Astrocyte (in vitro differentiated cells and primary cell): ENCODE results near the gene DHRS9. TPM values are rescaled to one million over a fixed set of nuclear protein-coding genes. Genes with fewer than 3 reads are reported as not detected.
A peak's percentile ranks its signal among the peaks of the same experiment; 100 is the strongest.
"Not testable (repeated sequence)": the region's sequence is repeated elsewhere in the genome, so short reads cannot be mapped to it uniquely, and the experiment has no call there.

Source experiments
- DNase-seq: peaks from one replicate; pipeline ENCODE4 v3.0.0-alpha.2; 2010; ENCODE audit warnings: low read depth
- FAIRE-seq: peaks from 2 replicates; lab custom pipeline; 2011; peaks lifted over from hg19 to GRCh38; lab: Jason Lieb, UNC
- H2AFZ ChIP-seq: 2 replicates; pipeline ENCODE4 v1.6.0; 2012; ENCODE audit warnings: low read depth, low read length, inconsistent platforms
- H3K27ac ChIP-seq: 2 replicates; pipeline ENCODE4 v1.5.1; 2011; ENCODE audit warnings: low read depth, low read length, inconsistent platforms
- H3K27me3 ChIP-seq: 2 replicates; pipeline ENCODE4 v1.6.0; 2011; ENCODE audit warnings: low read length, inconsistent platforms; ENCODE audit not compliant: insufficient read depth
- H3K36me3 ChIP-seq: 2 replicates; pipeline ENCODE4 v1.5.1; 2011; ENCODE audit warnings: low read length, inconsistent platforms; ENCODE audit not compliant: insufficient read depth
- H3K4me1 ChIP-seq: 2 replicates; pipeline ENCODE4 v1.5.1; 2011; ENCODE audit warnings: low read length, inconsistent platforms; ENCODE audit not compliant: insufficient read depth
- H3K4me2 ChIP-seq: 2 replicates; pipeline ENCODE4 v1.6.0; 2012; ENCODE audit warnings: low read length, inconsistent platforms
- H3K4me3 ChIP-seq: 2 replicates; pipeline ENCODE4 v1.5.1; 2011; ENCODE audit warnings: low read depth, mild to moderate bottlenecking, low read length, inconsistent platforms; ENCODE audit not compliant: insufficient read depth
- H3K79me2 ChIP-seq: 2 replicates; pipeline ENCODE4 v1.6.0; 2012; ENCODE audit warnings: mild to moderate bottlenecking, low read length, inconsistent platforms; ENCODE audit not compliant: insufficient read depth
- H3K9ac ChIP-seq: 2 replicates; pipeline ENCODE4 v1.6.0; 2012; ENCODE audit warnings: mild to moderate bottlenecking, low read length, inconsistent platforms
- H3K9me3 ChIP-seq: 2 replicates; pipeline ENCODE4 v1.5.1; 2012; ENCODE audit warnings: low read depth, mild to moderate bottlenecking, low read length, inconsistent platforms; ENCODE audit not compliant: insufficient read depth
- H4K20me1 ChIP-seq: 2 replicates; pipeline ENCODE4 v1.6.0; 2012; ENCODE audit warnings: low read length, inconsistent platforms; ENCODE audit not compliant: insufficient read depth
- H3K27ac Mint-ChIP-seq: one replicate; pipeline ENCODE4 v1.8.0; 2021; ENCODE audit warnings: mild to moderate bottlenecking, mixed read lengths; ENCODE audit not compliant: unreplicated experiment
- H3K27me3 Mint-ChIP-seq: one replicate; pipeline ENCODE4 v1.8.0; 2021; ENCODE audit warnings: low read depth, mixed read lengths; ENCODE audit not compliant: unreplicated experiment
- H3K36me3 Mint-ChIP-seq: one replicate; pipeline ENCODE4 v1.8.0; 2021; ENCODE audit warnings: low read depth, mixed read lengths; ENCODE audit not compliant: unreplicated experiment
- H3K4me1 Mint-ChIP-seq: one replicate; pipeline ENCODE4 v1.8.0; 2021; ENCODE audit warnings: low read depth, mixed read lengths; ENCODE audit not compliant: unreplicated experiment
- H3K4me3 Mint-ChIP-seq: one replicate; pipeline ENCODE4 v1.8.0; 2021; ENCODE audit warnings: mild to moderate bottlenecking, moderate library complexity, mixed read lengths; ENCODE audit not compliant: unreplicated experiment
- H3K9me3 Mint-ChIP-seq: one replicate; pipeline ENCODE4 v1.8.0; 2021; ENCODE audit warnings: mild to moderate bottlenecking, mixed read lengths; ENCODE audit not compliant: unreplicated experiment
- CTCF ChIP-seq: IDR thresholded peaks from 2 replicates; pipeline ENCODE4 v1.5.1; 2011; ENCODE audit warnings: low read depth, mild to moderate bottlenecking, inconsistent platforms, low read length, moderate library complexity; ENCODE audit not compliant: insufficient read depth
- EZH2 ChIP-seq: IDR thresholded peaks from 2 replicates; pipeline ENCODE4 v1.6.1; 2012; ENCODE audit warnings: mild to moderate bottlenecking, low read length, inconsistent platforms; ENCODE audit not compliant: insufficient read depth
- total RNA-seq: library from RNA; stranded (reverse); gene quantifications from 2 replicates; pipeline ENCODE4 v1.2.1, GENCODE V29; 2021

DHRS9 gene
- total RNA-seq, 1 donor from 2014 or later: not detected

- Histone ChIP-seq H3K79me2 (no peaks in the 10 kb centered on the region), H3K9ac (no peak overlapping the region), H3K36me3 (no peaks in the 10 kb centered on the region), H3K4me2 (no peak overlapping the region), H3K9me3 (no peaks in the 10 kb centered on the region), H4K20me1 (no peaks in the 10 kb centered on the region), H2AFZ (no peak overlapping the region), H3K27me3 (no peaks in the 10 kb centered on the region), H3K27ac (no peak overlapping the region), H3K4me1 (no peaks in the 10 kb centered on the region), H3K4me3 (no peak overlapping the region)
- Mint-ChIP-seq H3K36me3 (no peaks in the 10 kb centered on the region), H3K4me3 (no peak overlapping the region), H3K9me3 (no peaks in the 10 kb centered on the region), H3K4me1 (no peaks in the 10 kb centered on the region), H3K27ac (no peak overlapping the region), H3K27me3 (no peaks in the 10 kb centered on the region)
- TF ChIP-seq CTCF (no peak), EZH2 (no peak)
- FAIRE-seq (no peak), DNase-seq (no peak)
Observed at GRCh38 chr2:169129703-169130243, 60.4 kb downstream of the DHRS9 start.

GRCh38 chr2:169131587-169132512 lies 62.5 kb downstream of the DHRS9 start:
- FAIRE-seq: peak; percentile 45
- no peak overlapping the region for H3K27ac Mint-ChIP-seq
- H3K79me2 ChIP-seq: no peaks in the 10 kb centered on the region

GRCh38 chr2:169134272-169134671 lies 64.9 kb downstream of the DHRS9 start:
- H3K27ac ChIP-seq, H2AFZ ChIP-seq, FAIRE-seq, H3K27me3 Mint-ChIP-seq, H3K9ac ChIP-seq, H3K36me3 ChIP-seq, H3K27ac Mint-ChIP-seq, H3K9me3 Mint-ChIP-seq, H3K4me2 ChIP-seq, H3K79me2 ChIP-seq, H4K20me1 ChIP-seq, H3K9me3 ChIP-seq, H3K27me3 ChIP-seq, H3K4me3 ChIP-seq, H3K36me3 Mint-ChIP-seq, H3K4me3 Mint-ChIP-seq, DNase-seq, H3K4me1 ChIP-seq: not testable (repeated sequence)
- H3K4me1 Mint-ChIP-seq: peaks cover 12% of the 10 kb centered on the region

More at GRCh38 chr2:169131587-169132512, 62.5 kb downstream of the DHRS9 start:
- TF ChIP-seq CTCF (peak; percentile 86), EZH2 (no peak)
- Histone ChIP-seq H3K9me3 (no peaks in the 10 kb centered on the region), H3K27me3 (no peaks in the 10 kb centered on the region), H3K36me3 (no peaks in the 10 kb centered on the region), H2AFZ (no peak overlapping the region), H3K4me3 (no peak overlapping the region), H3K9ac (no peak overlapping the region), H3K4me1 (no peaks in the 10 kb centered on the region), H3K27ac (no peak overlapping the region), H4K20me1 (no peaks in the 10 kb centered on the region), H3K4me2 (no peak overlapping the region)
- no peaks in the 10 kb centered on the region for H3K36me3 Mint-ChIP-seq
- H3K4me3 Mint-ChIP-seq: no peak overlapping the region
- peak; percentile 25 for DNase-seq
- H3K27me3 Mint-ChIP-seq: no peaks in the 10 kb centered on the region
- no peaks in the 10 kb centered on the region for H3K9me3 Mint-ChIP-seq
- H3K4me1 Mint-ChIP-seq: no peaks in the 10 kb centered on the region

GRCh38 chr2:169136428-169136827 lies 67.1 kb downstream of the DHRS9 start:
- H3K36me3 ChIP-seq, H3K9ac ChIP-seq, H3K36me3 Mint-ChIP-seq, H4K20me1 ChIP-seq, H3K9me3 Mint-ChIP-seq, H3K27me3 ChIP-seq, H3K4me1 ChIP-seq, H3K4me3 ChIP-seq, DNase-seq, FAIRE-seq, H2AFZ ChIP-seq, H3K27me3 Mint-ChIP-seq, H3K27ac Mint-ChIP-seq, H3K9me3 ChIP-seq, H3K27ac ChIP-seq, H3K79me2 ChIP-seq, H3K4me3 Mint-ChIP-seq, H3K4me2 ChIP-seq: not testable (repeated sequence)
- H3K4me1 Mint-ChIP-seq: peaks cover 12% of the 10 kb centered on the region
